Liver (tissue), 9 donors: ENCODE results near the gene PEAK3. TPM values are rescaled to one million over a fixed set of nuclear protein-coding genes. Genes with fewer than 3 reads are reported as not detected.

ENCODE experiments used
- DNase-seq: peaks from one replicate; pipeline ENCODE4 v3.0.0-alpha.2; 2017; ENCODE audit warnings: low spot score
- H3K27ac ChIP-seq, 2 donors: one replicate each; pipeline ENCODE4 v1.7.0; 2013; ENCODE audit warnings: inconsistent platforms in 2 of 2, low read length in 2 of 2, control low read depth in 1 of 2, low read depth in 1 of 2, mild to moderate bottlenecking in 1 of 2
- H3K27me3 ChIP-seq, 4 donors: one replicate each; pipeline versions ENCODE4 v1.6.1 to v1.7.0; 2013; ENCODE audit warnings: low read length in 3 of 4, inconsistent platforms in 1 of 4, mild to moderate bottlenecking in 1 of 4, moderate library complexity in 1 of 4; ENCODE audit not compliant: control insufficient read depth in 4 of 4, insufficient read depth in 4 of 4
- H3K36me3 ChIP-seq, 4 donors: one replicate each; pipeline versions ENCODE4 v1.6.1 to v1.7.0; 2013; ENCODE audit warnings: low read length in 3 of 4, mild to moderate bottlenecking in 3 of 4, low read depth in 1 of 4, moderate library complexity in 1 of 4; ENCODE audit not compliant: control insufficient read depth in 4 of 4, insufficient read depth in 3 of 4
- H3K4me1 ChIP-seq, 4 donors: one replicate each; pipeline versions ENCODE4 v1.6.1 to v1.7.0; 2013; ENCODE audit warnings: low read length in 3 of 4, mild to moderate bottlenecking in 3 of 4, moderate library complexity in 1 of 4; ENCODE audit not compliant: control insufficient read depth in 4 of 4, insufficient read depth in 4 of 4
- H3K4me3 ChIP-seq, 3 donors: one replicate each; pipeline versions ENCODE4 v1.6.1 to v1.7.0; 2013; ENCODE audit warnings: low read length in 3 of 3, control low read depth in 1 of 3, low read depth in 1 of 3, mild to moderate bottlenecking in 1 of 3
- H3K9ac ChIP-seq, 2 donors: one replicate each; pipeline ENCODE4 v1.7.0; 2013; ENCODE audit warnings: low read length in 2 of 2, mild to moderate bottlenecking in 2 of 2, moderate library complexity in 2 of 2, control low read depth in 1 of 2, low read depth in 1 of 2
- H3K9me3 ChIP-seq, 4 donors: one replicate each; pipeline versions ENCODE4 v1.6.1 to v1.7.0; 2013; ENCODE audit warnings: low read length in 3 of 4; ENCODE audit not compliant: control insufficient read depth in 4 of 4
- ATF3 ChIP-seq: IDR thresholded peaks from 2 replicates; pipeline ENCODE4 v1.6.1; 2016; ENCODE audit warnings: antibody characterized with exemption
- CTCF ChIP-seq: fragments of 150-350 bp; IDR thresholded peaks from 2 replicates; pipeline ENCODE4 v1.5.1; 2017; ENCODE audit warnings: improper control_type of control experiment, low read depth, low read length; ENCODE audit not compliant: missing input control
- EGR1 ChIP-seq, 2 donors: IDR thresholded peaks; 2 replicates each; pipeline ENCODE4 v1.6.1; 2016 to 2018; ENCODE audit warnings: antibody characterized with exemption in 2 of 2, low read depth in 2 of 2
- FOXA1 ChIP-seq: IDR thresholded peaks from 2 replicates; pipeline ENCODE4 v1.6.1; 2016; ENCODE audit warnings: antibody characterized with exemption
- FOXA2 ChIP-seq: IDR thresholded peaks from 2 replicates; pipeline ENCODE4 v1.6.1; 2016; ENCODE audit warnings: antibody characterized with exemption
- GABPA ChIP-seq, 2 donors: IDR thresholded peaks in 1 of 2; conservative IDR thresholded peaks in 1 of 2; 2 replicates each; pipeline ENCODE4 v1.6.1; 2016; ENCODE audit warnings: antibody characterized with exemption in 2 of 2, mild to moderate bottlenecking in 1 of 2, moderate library complexity in 1 of 2
- HNF4A ChIP-seq, 2 donors: conservative IDR thresholded peaks; 2 replicates each; pipeline ENCODE4 v1.6.1; 2016; ENCODE audit warnings: antibody characterized with exemption in 2 of 2, mild to moderate bottlenecking in 2 of 2
- HNF4G ChIP-seq: IDR thresholded peaks from 2 replicates; pipeline ENCODE4 v1.6.1; 2016; ENCODE audit warnings: antibody characterized with exemption
- JUND ChIP-seq, 2 donors: IDR thresholded peaks; 2 replicates each; pipeline ENCODE4 v1.6.1; 2016; ENCODE audit warnings: antibody characterized with exemption in 2 of 2
- MAX ChIP-seq: IDR thresholded peaks from 2 replicates; pipeline ENCODE4 v1.6.1; 2016; ENCODE audit warnings: antibody characterized with exemption
- NR2F2 ChIP-seq: IDR thresholded peaks from 2 replicates; pipeline ENCODE4 v1.6.1; 2016; ENCODE audit warnings: antibody characterized with exemption
- RAD21 ChIP-seq, 2 donors: IDR thresholded peaks; 2 replicates each; pipeline ENCODE4 v1.6.1; 2016; ENCODE audit warnings: antibody characterized with exemption in 2 of 2, mild to moderate bottlenecking in 2 of 2
- REST ChIP-seq: IDR thresholded peaks from 2 replicates; pipeline ENCODE4 v1.6.1; 2016; ENCODE audit warnings: antibody characterized with exemption, mild to moderate bottlenecking
- RXRA ChIP-seq, 2 donors: IDR thresholded peaks; 2 replicates each; pipeline ENCODE4 v1.6.1; 2017 to 2018; ENCODE audit warnings: antibody characterized with exemption in 2 of 2, mild to moderate bottlenecking in 1 of 2
- TAF1 ChIP-seq: conservative IDR thresholded peaks from 2 replicates; pipeline ENCODE4 v1.6.1; 2016; ENCODE audit warnings: antibody characterized with exemption, mild to moderate bottlenecking
- YY1 ChIP-seq: IDR thresholded peaks from 2 replicates; pipeline ENCODE4 v1.6.1; 2016; ENCODE audit warnings: antibody characterized with exemption, mild to moderate bottlenecking
- ZBTB33 ChIP-seq: IDR thresholded peaks from 2 replicates; pipeline ENCODE4 v1.6.1; 2016; ENCODE audit warnings: antibody characterized with exemption
- WGBS: extraction: QIAGEN DNeasy Blood & Tissue Kit; methylation state at CpG from one replicate; pipeline ENCODE4 v1.1.7; 2013; 5-methylcytosine and 5-hydroxymethylcytosine counted together
- polyA plus RNA-seq, 2 donors: library from polyadenylated mRNA; stranded (reverse) in 1 of 2; unstranded in 1 of 2; fragments of 200-250 nt in 1 of 2; fragments of >200 nt in 1 of 2; fragmentation: Nextera tagmentation in 1 of 2; extraction: Ambion mirVana in 1 of 2; gene quantifications; one replicate each; pipeline versions ENCODE4 v1.2.1 to v1.2.3, GENCODE V29; 2013 to 2015
- total RNA-seq, 2 donors: library from RNA; depleted of rRNA; stranded (reverse); fragments of >200 nt; gene quantifications; one replicate each; pipeline ENCODE4 v1.2.3, GENCODE V29; 2014
- donor health status: healthy.
- donor health status: healthy.
- donor health status: healthy.
- donor health status: healthy.
- donor health status: healthy.

The PEAK3 gene
- total and polyA plus RNA-seq, 4 donors = 0.09 to 0.67 (median 0.31) TPM

GRCh38 chr19:2317756-2318155 is 35.8 kb upstream of the PEAK3 start:
- H3K4me1 ChIP-seq = peaks cover 0 to 6% (median 2%) of the 10 kb centered on the region in 4 donors
- no peak for DNase-seq
- no peak overlapping the region for H3K27ac ChIP-seq
- TF ChIP-seq HNF4G (no peak), RAD21 (IDR thresholded peaks at IDR 0.05) (no peak), GABPA (IDR thresholded peaks at IDR 0.05 in 1 of 2, conservative IDR thresholded peaks at IDR 0.05 in 1 of 2) (no peak), ZBTB33 (no peak), JUND (IDR thresholded peaks at IDR 0.05) (no peak), YY1 (no peak), FOXA2 (no peak), RXRA (IDR thresholded peaks at IDR 0.05) (no peak), TAF1 (no peak), FOXA1 (no peak), REST (no peak), HNF4A (conservative IDR thresholded peaks at IDR 0.05) (no peak), EGR1 (IDR thresholded peaks at IDR 0.05; ENCODE audit: low read depth in 2 of 2) (no peak), MAX (no peak), CTCF (no peak), ATF3 (no peak), NR2F2 (no peak)
- no peak overlapping the region for H3K9ac ChIP-seq
- H3K4me3 ChIP-seq = no peak overlapping the region
- peaks cover 0 to 6% (median 2%) of the 10 kb centered on the region in 4 donors for H3K36me3 ChIP-seq
- 91% methylated on average over 25 of the region's 25 CpGs for WGBS
- no peaks in the 10 kb centered on the region for H3K27me3 ChIP-seq
- no peaks in the 10 kb centered on the region for H3K9me3 ChIP-seq

GRCh38 chr19:2317300-2317699 is 35.3 kb upstream of the PEAK3 start:
- Histone ChIP-seq H3K27ac (no peak overlapping the region), H3K27me3 (peaks cover 0 to 2% (median under 1%) of the 10 kb centered on the region in 4 donors), H3K9ac (no peak overlapping the region), H3K36me3 (peaks cover 0 to 3% (median under 1%) of the 10 kb centered on the region in 4 donors), H3K4me1 (peaks cover 0 to 6% (median 2%) of the 10 kb centered on the region in 4 donors), H3K9me3 (no peaks in the 10 kb centered on the region), H3K4me3 (no peak overlapping the region)
- TF ChIP-seq ATF3 = no peak
- TF ChIP-seq REST = no peak
- no peak for TF ChIP-seq GABPA (IDR thresholded peaks at IDR 0.05 in 1 of 2, conservative IDR thresholded peaks at IDR 0.05 in 1 of 2)
- no peak for TF ChIP-seq RAD21 (IDR thresholded peaks at IDR 0.05)
- TF ChIP-seq NR2F2 = no peak
- no peak for TF ChIP-seq CTCF
- TF ChIP-seq HNF4G = no peak
- no peak for TF ChIP-seq JUND (IDR thresholded peaks at IDR 0.05)
- no peak for TF ChIP-seq MAX
- DNase-seq = no peak
- 92% methylated on average over 13 of the region's 13 CpGs for WGBS
